SU-DHL-6 (cell line): Measurements from ENCODE around the gene PPP6R2.

Experiments
- H2AFZ ChIP-seq: fragments of 200-600 bp; sonication (generic); 2 replicates; pipeline ENCODE4 v1.6.1; 2014; ENCODE audit warnings: low read depth, mild to moderate bottlenecking, moderate library complexity, mixed read lengths, antibody characterized with exemption, low read length; ENCODE audit not compliant: severe bottlenecking
- H3F3A ChIP-seq: fragments of 200-600 bp; shearing (Covaris generic); 2 replicates; pipeline ENCODE4 v1.6.0; 2016; ENCODE audit warnings: antibody characterized with exemption, mild to moderate bottlenecking; ENCODE audit not compliant: insufficient read depth
- H3K27ac ChIP-seq: fragments of 200-600 bp; sonication (generic); 2 replicates; pipeline ENCODE4 v1.5.1; 2016; ENCODE audit warnings: low read depth, mild to moderate bottlenecking, low read length, moderate library complexity, mixed read lengths
- H3K27me3 ChIP-seq: fragments of 200-600 bp; sonication (generic), shearing (Covaris generic); 2 replicates; pipeline ENCODE4 v1.6.0; 2014; ENCODE audit warnings: mild to moderate bottlenecking, low read length
- H3K36me3 ChIP-seq: fragments of 200-600 bp; sonication (generic); 2 replicates; pipeline ENCODE4 v1.6.1; 2014; ENCODE audit warnings: mild to moderate bottlenecking, low read length, mixed read lengths
- H3K4me2 ChIP-seq: fragments of 300-600, 200-600 bp; shearing (Covaris generic), sonication (generic); 2 replicates; pipeline ENCODE4 v1.6.0; 2014; ENCODE audit warnings: low read length, low read depth, mild to moderate bottlenecking; ENCODE audit not compliant: poor library complexity, severe bottlenecking
- H3K4me3 ChIP-seq: fragments of 200-600 bp; sonication (generic); 2 replicates; pipeline ENCODE4 v1.5.1; 2014; ENCODE audit warnings: antibody characterized with exemption, low read length, mild to moderate bottlenecking, mixed read lengths; ENCODE audit not compliant: insufficient read depth, poor library complexity, severe bottlenecking
- H3K79me2 ChIP-seq: fragments of 200-600 bp; sonication (generic); 2 replicates; pipeline ENCODE4 v1.6.1; 2014; ENCODE audit warnings: mild to moderate bottlenecking, low read length, moderate library complexity; ENCODE audit not compliant: insufficient read depth
- H3K9ac ChIP-seq: fragments of 200-600 bp; sonication (generic); 2 replicates; pipeline ENCODE4 v1.7.0; 2014; ENCODE audit warnings: mild to moderate bottlenecking, low read length
- H3K9me2 ChIP-seq: fragments of 200-600 bp; sonication (generic); replicated peaks from 2 replicates; pipeline ENCODE4 v1.6.1; 2014; ENCODE audit warnings: low read length; ENCODE audit not compliant: insufficient read depth
- H3K9me3 ChIP-seq: fragments of 200-600 bp; sonication (generic); 2 replicates; pipeline ENCODE4 v1.6.1; 2014; ENCODE audit warnings: low read length, mixed read lengths; ENCODE audit not compliant: insufficient read depth
- H4K20me1 ChIP-seq: fragments of 200-600 bp; sonication (generic); 2 replicates; pipeline ENCODE4 v1.6.1; 2014; ENCODE audit warnings: low read depth, mild to moderate bottlenecking, antibody characterized with exemption, low read length, moderate library complexity, mixed read lengths
- EZH2phosphoT487 ChIP-seq: fragments of 200-600 bp; sonication (generic), shearing (Covaris generic); conservative IDR thresholded peaks from 2 replicates; pipeline ENCODE4 v1.6.1; 2018; ENCODE audit warnings: mild to moderate bottlenecking, antibody characterized with exemption, low read length, moderate library complexity, mixed read lengths
- TF ChIP-seq, protein P1 (sequence below): fragments of 200-600 bp; sonication (generic); IDR thresholded peaks from one replicate; pipeline ENCODE4 v1.5.1; 2017; ENCODE audit warnings: antibody characterized with exemption, mild to moderate bottlenecking, low read length, moderate library complexity; ENCODE audit not compliant: insufficient read depth, poor library complexity, severe bottlenecking

Gene PPP6R2

DNA sequence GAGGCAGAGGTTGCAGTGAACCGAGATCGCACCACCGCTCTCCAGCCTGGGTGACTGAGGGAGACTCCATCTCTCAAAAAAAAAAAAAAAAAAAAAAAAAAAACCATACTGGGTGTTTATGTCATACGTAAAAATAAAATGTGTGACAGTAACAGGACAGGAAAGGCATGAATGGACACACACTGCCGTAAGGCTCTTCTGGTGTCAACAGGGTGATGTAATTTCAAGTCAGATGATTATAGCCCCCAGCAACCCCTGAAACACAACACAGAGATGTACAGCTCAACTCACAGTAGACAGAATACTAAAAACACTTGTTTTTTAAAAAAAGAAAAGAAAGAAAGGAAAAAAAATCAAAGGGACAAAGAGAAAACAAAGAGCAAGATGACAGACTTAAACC, 109.5 kb downstream of the PPP6R2 start:
- no peak overlapping the region for H3K9ac ChIP-seq
- no peak overlapping the region for H2AFZ ChIP-seq
- TF ChIP-seq, protein P1, sequence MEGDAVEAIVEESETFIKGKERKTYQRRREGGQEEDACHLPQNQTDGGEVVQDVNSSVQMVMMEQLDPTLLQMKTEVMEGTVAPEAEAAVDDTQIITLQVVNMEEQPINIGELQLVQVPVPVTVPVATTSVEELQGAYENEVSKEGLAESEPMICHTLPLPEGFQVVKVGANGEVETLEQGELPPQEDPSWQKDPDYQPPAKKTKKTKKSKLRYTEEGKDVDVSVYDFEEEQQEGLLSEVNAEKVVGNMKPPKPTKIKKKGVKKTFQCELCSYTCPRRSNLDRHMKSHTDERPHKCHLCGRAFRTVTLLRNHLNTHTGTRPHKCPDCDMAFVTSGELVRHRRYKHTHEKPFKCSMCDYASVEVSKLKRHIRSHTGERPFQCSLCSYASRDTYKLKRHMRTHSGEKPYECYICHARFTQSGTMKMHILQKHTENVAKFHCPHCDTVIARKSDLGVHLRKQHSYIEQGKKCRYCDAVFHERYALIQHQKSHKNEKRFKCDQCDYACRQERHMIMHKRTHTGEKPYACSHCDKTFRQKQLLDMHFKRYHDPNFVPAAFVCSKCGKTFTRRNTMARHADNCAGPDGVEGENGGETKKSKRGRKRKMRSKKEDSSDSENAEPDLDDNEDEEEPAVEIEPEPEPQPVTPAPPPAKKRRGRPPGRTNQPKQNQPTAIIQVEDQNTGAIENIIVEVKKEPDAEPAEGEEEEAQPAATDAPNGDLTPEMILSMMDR: no peak
- TF ChIP-seq EZH2phosphoT487: no peak
- H3K36me3 ChIP-seq: peaks cover 8% of the 10 kb centered on the region
- no peaks in the 10 kb centered on the region for H3K9me2 ChIP-seq
- H3F3A ChIP-seq: peaks cover 37% of the 10 kb centered on the region
- no peaks in the 10 kb centered on the region for H3K27me3 ChIP-seq
- no peaks in the 10 kb centered on the region for H3K9me3 ChIP-seq
- H3K4me3 ChIP-seq: no peak overlapping the region
- H3K4me2 ChIP-seq: no peak overlapping the region
- H4K20me1 ChIP-seq: no peaks in the 10 kb centered on the region
- no peaks in the 10 kb centered on the region for H3K79me2 ChIP-seq
- peak overlapping the region; percentile 39; the same call in 1 of the 2 replicates for H3K27ac ChIP-seq

GRCh38 chr22:50454556-50455075, 111.5 kb downstream of the PPP6R2 start:
- no peak for TF ChIP-seq EZH2phosphoT487
- TF ChIP-seq, protein P1: no peak
- H3K4me2 ChIP-seq: no peak overlapping the region
- H3K9me2 ChIP-seq: no peaks in the 10 kb centered on the region
- peaks cover 24% of the 10 kb centered on the region for H3F3A ChIP-seq
- H3K27me3 ChIP-seq: no peaks in the 10 kb centered on the region
- H3K4me3 ChIP-seq: no peak overlapping the region
- no peaks in the 10 kb centered on the region for H4K20me1 ChIP-seq
- H2AFZ ChIP-seq: no peak overlapping the region
- H3K36me3 ChIP-seq: peaks cover 8% of the 10 kb centered on the region
- no peak overlapping the region for H3K9ac ChIP-seq
- H3K9me3 ChIP-seq: no peaks in the 10 kb centered on the region
- no peak overlapping the region for H3K27ac ChIP-seq
- no peaks in the 10 kb centered on the region for H3K79me2 ChIP-seq

DNA sequence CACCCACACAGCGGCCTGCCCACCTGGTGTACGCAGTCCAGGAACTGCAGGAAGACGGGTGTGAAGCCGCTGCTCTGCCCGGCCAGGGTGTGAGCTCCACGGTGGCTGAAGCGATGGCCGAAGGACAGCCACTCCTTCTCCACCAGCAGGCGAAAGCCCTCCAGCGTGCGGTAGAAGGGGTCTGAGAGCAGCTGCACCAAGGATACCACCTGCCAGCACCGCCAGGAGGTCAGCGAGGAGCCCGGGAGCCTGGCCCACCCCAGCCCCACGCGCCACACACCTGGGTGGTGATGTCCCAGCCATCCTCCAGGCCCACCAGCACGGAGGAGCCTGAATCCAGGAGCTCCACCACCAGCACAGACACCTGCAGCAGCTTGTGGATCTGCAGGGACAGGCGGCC, 112.1 kb downstream of the PPP6R2 start:
- Histone ChIP-seq H3K9me3 (no peaks in the 10 kb centered on the region), H3K4me3 (no peak overlapping the region), H3F3A (peaks cover 19% of the 10 kb centered on the region), H4K20me1 (no peaks in the 10 kb centered on the region), H3K79me2 (no peaks in the 10 kb centered on the region), H3K36me3 (peaks cover 10% of the 10 kb centered on the region), H3K4me2 (no peak overlapping the region), H3K27me3 (no peaks in the 10 kb centered on the region), H3K9ac (no peak overlapping the region), H2AFZ (no peak overlapping the region), H3K9me2 (no peaks in the 10 kb centered on the region), H3K27ac (no peak overlapping the region)
- TF ChIP-seq EZH2phosphoT487: no peak
- TF ChIP-seq, protein P1: no peak
